CD14-positive monocyte (primary cell): ENCODE data around the gene HECW1. TPM values are rescaled to one million over a fixed set of nuclear protein-coding genes. Genes with fewer than 3 reads are reported as not detected.

Experiments
- DNase-seq, 3 donors: peaks; one replicate each; pipeline ENCODE4 v3.0.0-alpha.2; 2011 to 2022
- H2AFZ ChIP-seq: 2 replicates; pipeline ENCODE4 v1.6.0; 2012; ENCODE audit warnings: mild to moderate bottlenecking, low read depth, low read length, inconsistent platforms; ENCODE audit not compliant: insufficient read depth, poor library complexity, severe bottlenecking
- H3K27ac ChIP-seq, 2 donors: 1 replicate in 1 of 2; 2 replicates in 1 of 2; pipeline ENCODE4 v1.5.1; 2012 to 2013; ENCODE audit warnings: low read length in 2 of 2, control low read depth in 1 of 2, inconsistent platforms in 1 of 2, low read depth in 1 of 2, mild to moderate bottlenecking in 1 of 2
- H3K27me3 ChIP-seq, 2 donors: one replicate each; pipeline versions ENCODE4 v1.6.0 to v1.6.1; 2011 to 2013; ENCODE audit warnings: low read length in 2 of 2; ENCODE audit not compliant: control insufficient read depth in 2 of 2, insufficient read depth in 2 of 2
- H3K36me3 ChIP-seq, 2 donors: replicated peaks in 1 of 2; 1 replicate in 1 of 2; 2 replicates in 1 of 2; pipeline versions ENCODE4 v1.5.1 to v1.6.1; 2012 to 2013; ENCODE audit warnings: low read length in 2 of 2, control low read depth in 1 of 2, inconsistent platforms in 1 of 2, mild to moderate bottlenecking in 1 of 2; ENCODE audit not compliant: insufficient read depth in 2 of 2, control insufficient read depth in 1 of 2
- H3K4me1 ChIP-seq, 2 donors: 1 replicate in 1 of 2; 2 replicates in 1 of 2; pipeline versions ENCODE4 v1.5.1 to v1.6.1; 2012 to 2013; ENCODE audit warnings: low read length in 2 of 2, control low read depth in 1 of 2, inconsistent platforms in 1 of 2, mild to moderate bottlenecking in 1 of 2, moderate library complexity in 1 of 2; ENCODE audit not compliant: insufficient read depth in 2 of 2, control insufficient read depth in 1 of 2
- H3K4me2 ChIP-seq: replicated peaks from 2 replicates; pipeline ENCODE3; 2012; ENCODE audit warnings: low read length, moderate library complexity, mild to moderate bottlenecking; ENCODE audit not compliant: poor library complexity, severe bottlenecking; ENCODE audit errors: extremely low read depth
- H3K4me3 ChIP-seq, 3 experiments: fragments of 200-600 bp in 1 of 3; sonication (generic) in 1 of 3; replicated peaks in 1 of 3; 1 replicate in 2 of 3; 2 replicates in 1 of 3; pipeline ENCODE4 v1.5.1; 2011 to 2013; ENCODE audit warnings: low read length in 3 of 3, mild to moderate bottlenecking in 3 of 3, control low read depth in 2 of 3, low read depth in 2 of 3, inconsistent platforms in 1 of 3, moderate library complexity in 1 of 3
- H3K79me2 ChIP-seq: 2 replicates; pipeline ENCODE4 v1.6.0; 2012; ENCODE audit warnings: mild to moderate bottlenecking, control low read depth, inconsistent platforms, low read length, moderate library complexity; ENCODE audit not compliant: insufficient read depth
- H3K9ac ChIP-seq: 2 replicates; pipeline ENCODE4 v1.6.0; 2017; ENCODE audit warnings: low read length, mild to moderate bottlenecking; ENCODE audit not compliant: insufficient read depth, poor library complexity, severe bottlenecking
- H3K9me3 ChIP-seq, 2 donors: replicated peaks in 1 of 2; 1 replicate in 1 of 2; 2 replicates in 1 of 2; pipeline versions ENCODE4 v1.5.1 to v1.6.1; 2012 to 2013; ENCODE audit warnings: low read length in 2 of 2, control low read depth in 1 of 2; ENCODE audit not compliant: control insufficient read depth in 1 of 2, insufficient read depth in 1 of 2
- H4K20me1 ChIP-seq: 2 replicates; pipeline ENCODE4 v1.6.0; 2012; ENCODE audit warnings: mild to moderate bottlenecking, low read length, control low read depth, moderate library complexity; ENCODE audit not compliant: insufficient read depth
- H3K27ac Mint-ChIP-seq, 7 donors: one replicate each; pipeline ENCODE4 v1.8.0; 2020; ENCODE audit warnings: mild to moderate bottlenecking in 7 of 7, mixed read lengths in 7 of 7, moderate library complexity in 6 of 7, inconsistent platforms in 2 of 7
- H3K27me3 Mint-ChIP-seq, 3 donors: one replicate each; pipeline ENCODE4 v1.8.0; 2021 to 2022; ENCODE audit warnings: low read depth in 3 of 3, mild to moderate bottlenecking in 3 of 3, mixed read lengths in 3 of 3, moderate library complexity in 3 of 3, inconsistent platforms in 1 of 3
- H3K36me3 Mint-ChIP-seq, 2 donors: one replicate each; pipeline ENCODE4 v1.8.0; 2020; ENCODE audit warnings: mixed read lengths in 2 of 2, inconsistent platforms in 1 of 2, mild to moderate bottlenecking in 1 of 2
- H3K4me1 Mint-ChIP-seq: one replicate; pipeline ENCODE4 v1.8.0; 2020; ENCODE audit warnings: mild to moderate bottlenecking, mixed read lengths
- H3K4me3 Mint-ChIP-seq, 2 donors: one replicate each; pipeline ENCODE4 v1.8.0; 2020; ENCODE audit warnings: mild to moderate bottlenecking in 2 of 2, mixed read lengths in 2 of 2, moderate library complexity in 1 of 2
- H3K9me3 Mint-ChIP-seq, 7 donors: one replicate each; pipeline ENCODE4 v1.8.0; 2020 to 2022; ENCODE audit warnings: mixed read lengths in 7 of 7, mild to moderate bottlenecking in 6 of 7, moderate library complexity in 6 of 7, inconsistent platforms in 2 of 7
- WGBS: methylation state at CpG from one replicate; pipeline ENCODE4 v1.1.5; 2013; ENCODE audit warnings: missing lambda C conversion rate; ENCODE audit not compliant: insufficient coverage; 5-methylcytosine and 5-hydroxymethylcytosine counted together
- intact Hi-C, 2 donors: fragments of 100-400 bp; cut with micrococcal nuclease; formaldehyde crosslinking; loops; one replicate each; pipeline versions ENCODE4 v1.15.0 to v1.15.1; 2023
- polyA plus RNA-seq, 3 donors: library from polyadenylated mRNA; depleted of rRNA in 1 of 3; unstranded in 2 of 3; stranded (reverse) in 1 of 3; fragments of 300-500 nt in 2 of 3; fragments of >200 nt in 1 of 3; fragmentation: Illumina TruSeq in 2 of 3; gene quantifications; 1 replicate in 2 of 3; 2 replicates in 1 of 3; pipeline ENCODE4 v1.2.3, GENCODE V29; 2012 to 2021
- TF ChIP-seq, protein P1 (sequence below): fragments of 200-600 bp; IDR thresholded peaks from one replicate; pipeline ENCODE4 v1.8.0; 2022; ENCODE audit warnings: antibody characterized with exemption, mild to moderate bottlenecking

Gene HECW1
- polyA plus RNA-seq, 3 donors = not detected

GRCh38 chr7:43392638-43393330 is 280.3 kb downstream of the HECW1 start:
- Mint-ChIP-seq H3K4me1 (no peaks in the 10 kb centered on the region), H3K4me3 (no peak overlapping the region), H3K27ac (no peak overlapping the region), H3K27me3 (peaks cover 0 to 3% (median 0%) of the 10 kb centered on the region in 3 donors), H3K9me3 (peaks cover 0 to 7% (median 2%) of the 10 kb centered on the region in 7 donors), H3K36me3 (no peaks in the 10 kb centered on the region)
- H3K27me3 ChIP-seq = no peaks in the 10 kb centered on the region
- no peaks in the 10 kb centered on the region for H3K4me1 ChIP-seq
- H3K9ac ChIP-seq = no peak overlapping the region
- no peak overlapping the region for H3K4me3 ChIP-seq
- no CpG with 5 or more reads among the region's 2 CpGs for WGBS
- H3K36me3 ChIP-seq = no peaks in the 10 kb centered on the region
- H3K27ac ChIP-seq = no peak overlapping the region
- H3K79me2 ChIP-seq = no peaks in the 10 kb centered on the region
- no peaks in the 10 kb centered on the region for H4K20me1 ChIP-seq
- DNase-seq = no peak
- no peak overlapping the region for H2AFZ ChIP-seq
- H3K4me2 ChIP-seq = no peak overlapping the region
- intact Hi-C loops = no loop called here
- TF ChIP-seq, protein P1, sequence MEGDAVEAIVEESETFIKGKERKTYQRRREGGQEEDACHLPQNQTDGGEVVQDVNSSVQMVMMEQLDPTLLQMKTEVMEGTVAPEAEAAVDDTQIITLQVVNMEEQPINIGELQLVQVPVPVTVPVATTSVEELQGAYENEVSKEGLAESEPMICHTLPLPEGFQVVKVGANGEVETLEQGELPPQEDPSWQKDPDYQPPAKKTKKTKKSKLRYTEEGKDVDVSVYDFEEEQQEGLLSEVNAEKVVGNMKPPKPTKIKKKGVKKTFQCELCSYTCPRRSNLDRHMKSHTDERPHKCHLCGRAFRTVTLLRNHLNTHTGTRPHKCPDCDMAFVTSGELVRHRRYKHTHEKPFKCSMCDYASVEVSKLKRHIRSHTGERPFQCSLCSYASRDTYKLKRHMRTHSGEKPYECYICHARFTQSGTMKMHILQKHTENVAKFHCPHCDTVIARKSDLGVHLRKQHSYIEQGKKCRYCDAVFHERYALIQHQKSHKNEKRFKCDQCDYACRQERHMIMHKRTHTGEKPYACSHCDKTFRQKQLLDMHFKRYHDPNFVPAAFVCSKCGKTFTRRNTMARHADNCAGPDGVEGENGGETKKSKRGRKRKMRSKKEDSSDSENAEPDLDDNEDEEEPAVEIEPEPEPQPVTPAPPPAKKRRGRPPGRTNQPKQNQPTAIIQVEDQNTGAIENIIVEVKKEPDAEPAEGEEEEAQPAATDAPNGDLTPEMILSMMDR = no peak
- no peaks in the 10 kb centered on the region for H3K9me3 ChIP-seq

DNA sequence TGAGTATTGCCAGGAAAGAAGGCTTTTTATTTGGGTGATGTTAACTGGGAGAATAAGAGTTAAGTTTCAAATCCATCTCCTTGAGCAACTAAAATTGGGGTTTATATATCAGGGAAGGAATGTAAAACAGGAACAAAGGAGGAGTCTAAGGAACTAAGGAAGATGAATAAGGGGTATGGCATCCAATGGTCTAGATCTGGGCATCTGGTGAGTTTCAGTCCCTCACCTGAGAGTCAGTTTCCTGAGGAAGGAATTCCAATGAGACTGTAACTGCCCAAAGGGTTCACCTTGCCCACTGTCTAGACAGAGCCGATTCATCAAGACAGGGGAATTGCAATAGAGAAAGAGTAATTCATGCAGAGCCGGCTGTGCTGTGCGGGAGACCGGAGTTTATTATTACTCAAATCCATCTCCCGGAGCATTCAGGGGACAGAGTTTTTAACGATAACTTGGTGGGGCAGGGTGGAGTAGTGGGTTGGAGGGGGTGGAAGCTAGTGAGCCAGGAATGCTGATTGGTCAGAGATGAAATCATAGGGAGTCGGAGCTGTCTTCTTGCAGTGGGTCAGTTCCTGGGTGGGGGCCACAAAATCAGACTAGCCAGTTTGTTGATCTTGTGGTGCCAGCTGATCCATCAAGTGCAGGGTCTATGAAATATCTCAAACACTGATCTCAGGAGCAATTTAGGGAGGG is 282.1 kb downstream of the HECW1 start:
- H3K27me3 ChIP-seq = no peaks in the 10 kb centered on the region
- H3K79me2 ChIP-seq = no peaks in the 10 kb centered on the region
- H3K27me3 Mint-ChIP-seq = peaks cover 0 to 2% (median under 1%) of the 10 kb centered on the region in 3 donors
- H3K4me2 ChIP-seq = no peak overlapping the region
- no peak overlapping the region for H2AFZ ChIP-seq
- peaks cover 0 to 5% (median 0%) of the 10 kb centered on the region in 7 donors for H3K9me3 Mint-ChIP-seq
- no peak overlapping the region for H3K27ac ChIP-seq
- no peak for DNase-seq
- H4K20me1 ChIP-seq = no peaks in the 10 kb centered on the region
- H3K4me3 ChIP-seq = no peak overlapping the region
- intact Hi-C loops = no loop called here
- no peaks in the 10 kb centered on the region for H3K4me1 ChIP-seq
- H3K9ac ChIP-seq = no peak overlapping the region
- no peaks in the 10 kb centered on the region for H3K36me3 ChIP-seq
- H3K4me3 Mint-ChIP-seq = no peak overlapping the region
- no peaks in the 10 kb centered on the region for H3K4me1 Mint-ChIP-seq
- H3K9me3 ChIP-seq = no peaks in the 10 kb centered on the region
- WGBS = 98% methylated on average over 7 of the region's 7 CpGs
- TF ChIP-seq, protein P1 = no peak
- no peaks in the 10 kb centered on the region for H3K36me3 Mint-ChIP-seq
- H3K27ac Mint-ChIP-seq = no peak overlapping the region
